ENCODE data around the gene BMP2.

BMP2 gene

GRCh38 chr20:6768228-6769140 lies 998 bp downstream of the BMP2 start:
- no peak for DNase-seq

DNA sequence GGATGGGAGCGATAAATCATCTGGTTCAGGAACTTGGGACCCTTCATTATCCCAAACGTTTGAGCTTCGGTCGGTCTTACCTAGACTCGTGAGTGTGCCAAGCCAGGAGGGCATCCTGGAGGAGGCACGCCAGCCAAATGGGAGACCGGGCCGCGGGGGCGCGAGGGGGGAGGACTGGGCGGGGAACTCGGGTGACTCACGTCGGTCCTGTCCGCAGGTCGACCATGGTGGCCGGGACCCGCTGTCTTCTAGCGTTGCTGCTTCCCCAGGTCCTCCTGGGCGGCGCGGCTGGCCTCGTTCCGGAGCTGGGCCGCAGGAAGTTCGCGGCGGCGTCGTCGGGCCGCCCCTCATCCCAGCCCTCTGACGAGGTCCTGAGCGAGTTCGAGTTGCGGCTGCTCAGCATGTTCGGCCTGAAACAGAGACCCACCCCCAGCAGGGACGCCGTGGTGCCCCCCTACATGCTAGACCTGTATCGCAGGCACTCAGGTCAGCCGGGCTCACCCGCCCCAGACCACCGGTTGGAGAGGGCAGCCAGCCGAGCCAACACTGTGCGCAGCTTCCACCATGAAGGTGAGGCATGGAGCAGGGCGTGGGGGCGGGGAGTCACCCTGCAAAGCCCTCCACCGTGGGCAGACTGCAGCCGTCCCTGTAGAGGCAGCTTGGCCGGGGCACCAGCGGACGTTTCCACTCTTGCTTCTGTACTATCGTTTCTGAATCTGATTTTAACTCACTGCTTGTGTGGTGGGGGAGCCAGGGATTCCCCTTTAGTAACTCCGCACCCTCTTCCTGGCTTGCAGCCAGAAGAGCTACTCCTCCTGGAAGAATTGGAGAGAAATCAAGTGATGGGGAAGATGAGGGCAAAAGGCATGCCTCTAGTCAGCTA lies 2.7 kb downstream of the BMP2 start:
- no peak for DNase-seq

GRCh38 chr20:6770786-6771100 lies 3.3 kb downstream of the BMP2 start:
- no peak for DNase-seq

GRCh38 chr20:6780433-6781190 lies 13.1 kb downstream of the BMP2 start:
- DNase-seq, result peak; percentile 13

- DNase-seq, result no peak
Measured at GRCh38 chr20:6783752-6784151, 16.3 kb downstream of the BMP2 start.

GRCh38 chr20:6784210-6784631 lies 16.7 kb downstream of the BMP2 start:
- no peak for DNase-seq

DNA sequence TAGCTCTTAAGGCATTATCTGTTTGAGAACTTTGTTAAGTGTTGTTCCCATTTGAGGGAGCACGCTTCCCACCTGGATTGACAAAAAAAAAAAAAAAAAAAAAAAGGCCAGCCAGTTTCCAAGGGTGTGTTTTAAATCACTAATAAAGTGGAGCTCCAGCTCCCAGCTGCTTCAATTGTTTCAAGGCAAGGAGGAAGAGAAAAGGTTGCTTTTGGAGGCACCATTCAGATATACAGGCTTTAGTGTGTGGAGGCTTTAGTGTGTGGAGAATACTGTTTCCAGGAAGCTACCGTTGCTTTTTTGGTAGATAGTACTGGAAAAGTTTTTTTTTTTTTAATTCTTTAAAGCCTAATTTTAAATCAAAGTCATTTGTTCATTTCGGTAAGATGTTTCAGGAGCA lies 17.3 kb downstream of the BMP2 start:
- DNase-seq, result no peak

GRCh38 chr20:6786548-6786947 lies 19.1 kb downstream of the BMP2 start:
- no peak for DNase-seq

GRCh38 chr20:6792789-6793188 lies 25.3 kb downstream of the BMP2 start:
- DNase-seq, result no peak

DNA sequence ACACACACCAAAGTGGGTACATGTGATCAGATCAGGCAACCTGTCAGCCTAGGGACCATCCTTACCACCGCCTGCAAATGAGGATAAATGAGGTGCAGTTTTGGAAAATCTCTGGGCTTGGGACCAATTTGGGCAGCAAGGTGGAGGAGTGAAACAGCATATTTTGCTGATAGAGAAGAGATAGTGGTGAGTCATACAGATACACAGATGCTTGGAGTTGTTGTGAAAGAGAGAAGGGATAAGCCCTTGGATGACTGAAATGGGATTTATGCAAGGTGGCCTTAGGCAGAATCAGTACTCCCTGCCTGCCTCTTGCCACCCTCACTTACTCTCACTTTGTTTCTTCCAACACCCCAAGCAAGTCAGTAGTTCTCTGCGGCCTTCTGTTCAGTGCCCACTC lies 34.7 kb downstream of the BMP2 start:
- DNase-seq, result no peak

DNA sequence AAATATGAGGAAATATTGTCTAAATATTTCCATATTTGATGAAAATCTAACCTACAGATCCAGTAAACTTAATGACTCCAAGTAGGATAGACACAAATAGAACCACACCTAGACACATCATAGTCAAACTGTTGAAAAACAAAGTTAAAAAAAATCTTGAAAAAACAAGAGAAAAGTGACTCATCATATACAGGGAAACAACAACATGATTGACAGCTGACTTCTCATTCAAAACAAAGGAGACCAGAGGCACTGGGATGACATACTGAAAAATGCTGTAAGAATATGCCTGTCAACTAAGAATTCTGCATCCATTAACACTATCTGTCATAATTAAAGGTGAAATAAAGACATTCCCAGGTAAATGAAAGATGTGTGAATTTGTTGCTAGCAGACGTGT lies 38.8 kb downstream of the BMP2 start:
- DNase-seq, result no peak

- no peak for DNase-seq
Measured at GRCh38 chr20:6811262-6812035, 44.0 kb downstream of the BMP2 start.

- DNase-seq, result no peak
Measured at GRCh38 chr20:6812530-6812929, 45.0 kb downstream of the BMP2 start.

DNA sequence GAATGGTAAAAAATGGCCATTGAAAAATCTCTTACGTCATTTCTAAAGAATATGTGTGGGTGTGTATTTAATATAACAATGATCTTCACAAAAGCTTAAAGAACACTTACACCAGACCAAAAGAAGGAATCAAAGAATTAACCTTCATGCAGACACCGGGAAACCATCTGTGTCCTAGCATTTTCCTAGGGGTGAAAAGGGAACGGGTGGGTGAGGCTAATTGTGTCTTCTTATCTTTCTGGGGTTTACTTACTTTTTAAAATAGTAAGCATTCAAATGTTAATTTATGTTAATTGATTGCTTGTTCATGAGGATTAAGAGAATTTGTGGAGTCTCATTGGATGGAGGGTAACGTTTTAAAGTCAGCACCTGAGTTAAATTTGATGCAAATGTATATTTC lies 47.5 kb downstream of the BMP2 start:
- DNase-seq, result no peak

DNA sequence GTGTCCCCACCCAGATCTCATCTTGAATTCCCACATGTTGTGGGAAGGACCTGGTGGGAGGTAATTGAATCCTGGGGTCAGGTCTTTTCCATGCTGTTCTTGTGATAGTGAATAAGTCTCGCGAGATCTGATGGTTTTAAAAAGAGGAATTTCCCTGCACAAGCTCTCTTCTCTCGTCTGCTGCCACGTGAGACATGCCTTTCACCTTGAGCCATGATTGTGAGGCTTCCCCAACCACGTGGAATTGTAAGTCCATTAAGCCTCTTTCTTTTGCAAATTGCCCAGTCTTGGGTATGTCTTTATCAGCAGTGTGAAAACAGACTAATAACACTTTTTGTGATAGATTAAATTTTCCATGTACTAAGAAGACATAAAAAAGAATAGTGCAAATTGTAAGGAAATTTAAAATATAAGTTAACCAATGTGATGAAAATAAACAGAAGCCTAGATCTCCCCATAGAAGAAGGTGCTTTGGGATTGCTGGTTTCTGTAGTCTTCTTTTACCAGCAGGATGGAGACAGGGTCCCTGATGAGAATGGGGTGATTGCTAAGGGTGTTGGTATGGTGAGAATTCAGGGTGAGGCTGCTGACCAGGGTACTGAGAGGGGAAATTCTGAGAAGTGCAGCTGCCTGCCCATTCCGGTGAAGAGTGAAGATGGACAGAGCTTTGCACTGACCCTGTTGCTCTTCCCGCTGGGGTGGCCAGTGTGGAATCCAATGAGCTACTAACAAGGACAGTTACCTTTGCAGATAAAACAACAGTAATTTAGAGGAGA lies 50.7 kb downstream of the BMP2 start:
- DNase-seq, result no peak

DNA sequence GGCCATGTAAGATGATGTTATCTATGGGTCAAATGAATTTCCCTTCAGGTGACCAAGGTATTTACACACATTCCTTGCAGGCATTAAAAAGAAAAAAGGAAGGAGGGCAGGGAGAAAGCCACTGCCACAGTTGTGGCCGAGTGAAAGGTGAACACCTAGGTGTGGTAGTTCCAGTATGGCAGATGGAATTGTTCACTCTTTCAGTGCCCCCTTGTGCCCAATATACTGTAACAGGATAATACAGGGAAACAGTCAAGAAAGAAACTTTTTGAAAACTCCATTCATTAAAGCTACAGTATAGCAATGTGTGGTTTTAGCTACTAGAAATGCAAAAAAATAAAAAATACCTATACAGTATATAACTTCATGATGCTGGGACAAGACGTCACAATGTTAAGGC lies 52.1 kb downstream of the BMP2 start:
- DNase-seq, result no peak

GRCh38 chr20:6824401-6824800 lies 56.9 kb downstream of the BMP2 start:
- DNase-seq, result no peak

DNA sequence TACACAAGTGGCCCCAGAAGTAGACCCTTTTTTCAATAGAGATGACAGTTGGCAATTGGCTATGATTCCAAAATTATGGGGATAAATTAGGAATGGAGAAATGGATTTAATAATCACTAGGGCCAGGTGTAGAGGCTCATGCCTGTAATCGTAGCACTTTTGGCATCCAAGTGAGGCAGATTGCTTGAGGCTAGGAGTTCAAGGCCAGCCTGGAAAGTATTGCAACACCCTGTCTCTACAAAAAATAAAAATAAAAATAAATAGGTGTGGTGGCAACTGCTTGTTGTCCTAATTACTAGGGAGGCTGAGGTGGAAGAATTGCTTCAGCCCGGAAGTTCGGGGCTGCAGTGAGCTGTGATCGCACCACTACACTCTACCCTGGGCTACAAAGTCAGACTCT lies 60.0 kb downstream of the BMP2 start:
- no peak for DNase-seq

DNA sequence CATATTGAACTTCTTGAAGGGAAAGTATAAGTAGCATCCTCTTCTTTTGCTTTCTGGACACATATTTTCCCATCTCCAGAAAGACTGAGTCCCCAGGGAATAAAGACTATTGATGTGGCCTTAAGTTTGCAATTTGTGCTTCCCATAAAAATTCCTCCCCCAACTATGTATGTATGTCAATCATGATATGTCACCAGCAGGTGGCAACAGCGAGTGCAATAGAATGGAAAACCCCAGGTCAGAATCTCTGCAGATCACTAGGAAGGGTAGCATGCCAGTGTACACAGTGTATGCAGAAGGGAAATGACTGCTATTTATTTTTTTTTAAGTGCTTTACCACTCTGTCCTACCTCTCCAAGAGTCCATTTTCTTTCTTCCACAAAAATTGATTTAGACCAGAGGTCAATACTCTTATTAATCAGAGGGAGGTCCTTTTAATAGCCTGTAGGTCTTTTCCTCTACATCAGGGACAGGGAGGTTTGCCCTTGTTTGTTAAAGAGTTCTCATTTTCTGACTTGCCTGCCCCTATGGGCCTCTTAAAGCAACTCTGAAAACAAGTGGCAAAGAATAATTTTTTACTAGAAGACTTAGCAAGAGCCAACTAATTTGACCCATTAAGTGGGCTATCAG lies 61.4 kb downstream of the BMP2 start:
- peak; percentile 64 for DNase-seq

DNA sequence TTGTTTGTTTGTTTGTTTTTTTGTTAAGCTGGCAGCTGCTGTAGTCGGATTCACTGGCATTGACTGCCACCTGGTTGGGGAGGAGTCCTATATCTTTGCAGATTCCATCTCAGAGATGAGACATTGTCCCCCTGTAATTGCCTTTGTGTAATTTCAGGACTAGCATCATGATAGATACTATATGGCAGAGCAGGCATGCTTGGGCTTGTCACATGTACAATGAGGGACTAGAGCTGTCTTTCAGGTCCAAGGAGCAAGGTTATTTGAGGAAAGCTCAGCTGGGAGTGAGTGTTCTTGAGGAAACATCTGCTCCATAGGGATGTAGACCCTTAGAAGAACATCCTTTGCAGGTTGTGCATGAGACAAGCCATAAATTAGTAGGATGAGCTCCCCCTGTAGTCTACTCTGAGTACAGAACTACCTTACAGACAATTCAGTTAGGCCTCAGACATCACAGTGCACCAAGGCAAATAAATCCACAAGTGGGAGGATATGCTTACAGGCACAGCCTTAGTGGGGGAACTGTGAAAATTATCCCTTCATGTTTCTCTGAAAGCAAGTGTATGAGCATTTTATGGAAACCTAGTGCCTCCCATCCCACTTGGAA lies 62.1 kb downstream of the BMP2 start:
- DNase-seq, result no peak
